IMR-90 (cell line): Measurements from ENCODE around the gene SLPI. TPM values are rescaled to one million over a fixed set of nuclear protein-coding genes. Genes with fewer than 3 reads are reported as not detected.

Experiments
- ATAC-seq: fragments of 200-7000 bp; cut with Tn5 transposase; 2 replicates; pipeline ENCODE4 v1.9.1; 2020; ENCODE audit warnings: low read depth, mild to moderate bottlenecking, moderate library complexity
- BruUV-seq: library from RNA; stranded (reverse); fragments of 400-500 nt; replicated peaks from 2 replicates; lab custom pipeline; 2021; lab: Mats Ljungman, UMichigan
- CTCF ChIA-PET: fragments of 300-600 bp; formaldehyde crosslinking; extraction: SDS; loops from one replicate; lab custom pipeline; 2021; ENCODE audit warnings: antibody characterized with exemption; lab: Yijun Ruan, JAX
- POLR2A ChIA-PET: fragments of 300-600 bp; sonication (Branson Sonifier 250); formaldehyde crosslinking; loops from one replicate; lab custom pipeline; 2022; ENCODE audit warnings: antibody characterized with exemption; ENCODE audit not compliant: unreplicated experiment; lab: Charles Lee
- DNase-seq: peaks from one replicate; pipeline ENCODE4 v3.0.0; 2013
- H2AFZ ChIP-seq: replicated peaks from 2 replicates; pipeline ENCODE3; 2013; ENCODE audit warnings: low read length, mild to moderate bottlenecking; ENCODE audit not compliant: poor library complexity
- H2AK5ac ChIP-seq: 2 replicates; pipeline ENCODE4 v1.6.1; 2013; ENCODE audit warnings: low read depth, low read length, inconsistent platforms
- H2AK9ac ChIP-seq: replicated peaks from 2 replicates; pipeline ENCODE3; 2013; ENCODE audit warnings: mild to moderate bottlenecking, low read depth, low read length, moderate library complexity; ENCODE audit not compliant: poor library complexity
- H2BK120ac ChIP-seq: 2 replicates; pipeline ENCODE4 v1.6.1; 2013; ENCODE audit warnings: low read depth, low read length, inconsistent platforms
- H2BK15ac ChIP-seq: 3 replicates; pipeline ENCODE4 v1.6.1; 2013; ENCODE audit warnings: low read depth, low read length, inconsistent platforms
- H2BK20ac ChIP-seq: 2 replicates; pipeline ENCODE4 v1.6.1; 2013; ENCODE audit warnings: low read depth, mild to moderate bottlenecking, inconsistent platforms, low read length, moderate library complexity
- H2BK5ac ChIP-seq: 2 replicates; pipeline ENCODE4 v1.6.1; 2013; ENCODE audit warnings: mild to moderate bottlenecking, low read depth, low read length, inconsistent platforms; ENCODE audit not compliant: poor library complexity, severe bottlenecking
- H3K14ac ChIP-seq: replicated peaks from 2 replicates; pipeline ENCODE4 v1.6.1; 2013; ENCODE audit warnings: low read depth, low read length, inconsistent platforms
- H3K18ac ChIP-seq: 2 replicates; pipeline ENCODE4 v1.6.1; 2013; ENCODE audit warnings: low read depth, low read length, control low read depth
- H3K23ac ChIP-seq: 2 replicates; pipeline ENCODE4 v1.6.1; 2013; ENCODE audit warnings: low read depth, low read length, inconsistent platforms
- H3K27ac ChIP-seq: 2 replicates; pipeline ENCODE4 v1.5.1; 2013; ENCODE audit warnings: mild to moderate bottlenecking, control low read depth, low read length; ENCODE audit not compliant: insufficient read depth
- H3K27me3 ChIP-seq: 2 replicates; pipeline ENCODE4 v1.6.1; 2013; ENCODE audit warnings: low read length; ENCODE audit not compliant: control insufficient read depth, insufficient read depth
- H3K36me3 ChIP-seq: 2 replicates; pipeline ENCODE4 v1.6.1; 2013; ENCODE audit warnings: low read length, mixed read lengths; ENCODE audit not compliant: control insufficient read depth, insufficient read depth
- H3K4ac ChIP-seq: 2 replicates; pipeline ENCODE4 v1.6.1; 2013; ENCODE audit warnings: low read depth, low read length, inconsistent platforms
- H3K4me1 ChIP-seq: 2 replicates; pipeline ENCODE4 v1.6.1; 2013; ENCODE audit warnings: low read length, mixed read lengths; ENCODE audit not compliant: control insufficient read depth, insufficient read depth
- H3K4me2 ChIP-seq: 2 replicates; pipeline ENCODE4 v1.6.1; 2013; ENCODE audit warnings: low read depth, mild to moderate bottlenecking, control low read depth, low read length, moderate library complexity
- H3K4me3 ChIP-seq: 2 replicates; pipeline ENCODE4 v1.5.1; 2013; ENCODE audit warnings: low read depth, mild to moderate bottlenecking, control low read depth, low read length, moderate library complexity; ENCODE audit not compliant: insufficient read depth
- H3K56ac ChIP-seq: 2 replicates; pipeline ENCODE4 v1.6.1; 2013; ENCODE audit warnings: low read length, inconsistent platforms; ENCODE audit not compliant: insufficient read depth; ENCODE audit errors: extremely low read depth
- H3K79me1 ChIP-seq, 2 experiments: 2 replicates each; pipeline ENCODE4 v1.6.1; 2013; ENCODE audit warnings: low read length in 2 of 2, inconsistent platforms in 1 of 2, low read depth in 1 of 2
- H3K9ac ChIP-seq: 2 replicates; pipeline ENCODE4 v1.6.1; 2013; ENCODE audit warnings: low read depth, low read length, control low read depth
- H3K9me1 ChIP-seq: 2 replicates; pipeline ENCODE4 v1.6.1; 2013; ENCODE audit warnings: low read length, inconsistent platforms; ENCODE audit not compliant: insufficient read depth
- H3K9me3 ChIP-seq: 2 replicates; pipeline ENCODE4 v1.6.1; 2013; ENCODE audit warnings: low read length; ENCODE audit not compliant: control insufficient read depth, insufficient read depth
- H4K20me1 ChIP-seq: 2 replicates; pipeline ENCODE4 v1.6.1; 2013; ENCODE audit warnings: low read length, inconsistent platforms; ENCODE audit not compliant: insufficient read depth
- H4K5ac ChIP-seq: 2 replicates; pipeline ENCODE4 v1.6.1; 2013; ENCODE audit warnings: mild to moderate bottlenecking, low read depth, low read length, control low read depth
- H4K8ac ChIP-seq, 2 experiments: 2 replicates each; pipeline ENCODE4 v1.6.1; 2013; ENCODE audit warnings: low read depth in 2 of 2, low read length in 2 of 2, control low read depth in 1 of 2, inconsistent platforms in 1 of 2
- H4K91ac ChIP-seq: 2 replicates; pipeline ENCODE4 v1.6.1; 2013; ENCODE audit warnings: low read depth, low read length, inconsistent platforms; ENCODE audit not compliant: insufficient read depth
- BHLHE40 ChIP-seq: fragments of 150-350 bp; IDR thresholded peaks from 2 replicates; pipeline ENCODE4 v1.6.1; 2016; ENCODE audit warnings: mild to moderate bottlenecking, low read depth, low read length
- CEBPB ChIP-seq: IDR thresholded peaks from 2 replicates; pipeline ENCODE4 v1.6.1; 2012; ENCODE audit warnings: low read depth, low read length, improper control_type of control experiment
- CHD1 ChIP-seq: IDR thresholded peaks from 2 replicates; pipeline ENCODE4 v1.6.1; 2012; ENCODE audit warnings: low read depth, low read length, improper control_type of control experiment
- CTCF ChIP-seq: conservative IDR thresholded peaks from 2 replicates; pipeline ENCODE4 v1.5.1; 2012; ENCODE audit warnings: mild to moderate bottlenecking, low read depth, low read length, improper control_type of control experiment
- FOS ChIP-seq: fragments of 150-350 bp; IDR thresholded peaks from 2 replicates; pipeline ENCODE4 v1.6.1; 2016; ENCODE audit warnings: low read depth, low read length
- MAFK ChIP-seq: IDR thresholded peaks from 2 replicates; pipeline ENCODE4 v1.6.1; 2012; ENCODE audit warnings: low read depth, low read length, improper control_type of control experiment
- MAZ ChIP-seq: IDR thresholded peaks from 2 replicates; pipeline ENCODE4 v1.6.1; 2012; ENCODE audit warnings: low read depth, mild to moderate bottlenecking, low read length, improper control_type of control experiment, moderate library complexity, borderline replicate concordance
- MXI1 ChIP-seq: IDR thresholded peaks from 2 replicates; pipeline ENCODE4 v1.6.1; 2012; ENCODE audit warnings: low read depth, mild to moderate bottlenecking, low read length, moderate library complexity, borderline replicate concordance
- NFE2L2 ChIP-seq: fragments of 150-350 bp; IDR thresholded peaks from 2 replicates; pipeline ENCODE4 v1.6.1; 2016; ENCODE audit warnings: low read depth, mild to moderate bottlenecking, low read length
- POLR2A ChIP-seq: IDR thresholded peaks from 2 replicates; pipeline ENCODE4 v1.6.1; 2012; ENCODE audit warnings: mild to moderate bottlenecking, low read depth, low read length
- RAD21 ChIP-seq: IDR thresholded peaks from 2 replicates; pipeline ENCODE4 v1.6.1; 2012; ENCODE audit warnings: low read length, improper control_type of control experiment
- RCOR1 ChIP-seq: IDR thresholded peaks from 2 replicates; pipeline ENCODE4 v1.6.1; 2012; ENCODE audit warnings: mild to moderate bottlenecking, low read length, improper control_type of control experiment; ENCODE audit not compliant: insufficient replicate concordance
- RFX5 ChIP-seq: IDR thresholded peaks from 2 replicates; pipeline ENCODE4 v1.8.0; 2012; ENCODE audit warnings: low read depth, mild to moderate bottlenecking, low read length, moderate library complexity
- SMC3 ChIP-seq: fragments of 150-350 bp; IDR thresholded peaks from 2 replicates; pipeline ENCODE4 v1.6.1; 2016; ENCODE audit warnings: low read depth, mild to moderate bottlenecking, antibody characterized with exemption, low read length, moderate library complexity
- USF2 ChIP-seq: fragments of 150-350 bp; IDR thresholded peaks from 2 replicates; pipeline ENCODE4 v1.6.1; 2017; ENCODE audit warnings: mild to moderate bottlenecking, antibody characterized with exemption, low read length, low read depth
- WGBS, 2 experiments: methylation state at CpG; one replicate each; pipeline versions ENCODE4 v1.1.5 to v1.1.7; 2013; ENCODE audit warnings: missing lambda C conversion rate in 2 of 2; ENCODE audit not compliant: insufficient read length in 1 of 2; ENCODE audit errors: extremely low coverage in 2 of 2; 5-methylcytosine and 5-hydroxymethylcytosine counted together
- dilution Hi-C: fragments of 300-500 bp; cut with HindIII; formaldehyde crosslinking; loops from one replicate; pipeline ENCODE4 v1.14.3; 2018; ENCODE audit warnings: low sequenced_read_pairs; ENCODE audit not compliant: unreplicated experiment
- in situ Hi-C: fragments of 300-500 bp; cut with MboI; formaldehyde crosslinking; loops from 3 replicates; pipeline ENCODE4 v1.14.3; 2019; ENCODE audit warnings: low sequenced_read_pairs, inconsistent platforms, mixed read lengths
- intact Hi-C: fragments of 100-400 bp; cut with micrococcal nuclease; formaldehyde crosslinking; loops from 2 replicates; pipeline ENCODE4 v1.10.0; 2022
- polyA plus RNA-seq, 3 experiments: library from polyadenylated mRNA; depleted of rRNA; stranded (reverse); fragments of >200 nt; gene quantifications; 2 replicates each; pipeline ENCODE4 v1.2.3, GENCODE V29; 2012; ENCODE audit warnings: low replicate concordance in 1 of 3
- total RNA-seq: library from RNA; depleted of rRNA; stranded (reverse); fragments of >200 nt; gene quantifications from 2 replicates; pipeline ENCODE4 v1.2.3, GENCODE V29; 2012
- TF ChIP-seq, protein P1 (sequence below): fragments of 150-350 bp; IDR thresholded peaks from 2 replicates; pipeline ENCODE4 v1.6.1; 2016; ENCODE audit warnings: low read depth, mild to moderate bottlenecking, low read length, moderate library complexity, borderline replicate concordance

The SLPI gene
- total and polyA plus RNA-seq, 2 of the 4 experiments (the other 2 are of a cell fraction) = not detected

DNA sequence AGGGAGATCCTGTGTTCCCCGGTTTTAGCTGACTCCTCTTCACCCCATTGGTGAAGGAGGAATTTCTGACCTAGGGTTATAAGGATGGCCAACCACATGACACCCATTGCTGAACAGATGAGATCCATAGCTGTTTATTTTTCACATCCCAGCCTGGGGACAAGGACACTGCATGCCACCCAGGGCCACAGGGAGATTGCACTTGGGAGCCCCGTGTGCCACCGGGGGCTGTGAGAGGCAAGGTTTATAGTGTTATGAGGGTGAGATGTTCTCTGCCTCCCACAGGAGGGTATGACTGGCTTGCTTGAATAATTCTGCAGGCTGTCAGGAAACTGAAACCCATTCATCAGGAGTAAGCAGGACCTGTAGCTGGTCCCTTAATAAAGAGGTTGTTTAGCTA is 14.7 kb upstream of the SLPI start:
- no peaks in the 10 kb centered on the region for H4K20me1 ChIP-seq
- H2BK5ac ChIP-seq = no peak overlapping the region
- no peak overlapping the region for H3K56ac ChIP-seq
- no peak overlapping the region for H2BK15ac ChIP-seq
- H2AFZ ChIP-seq = no peak overlapping the region
- H3K18ac ChIP-seq = no peak overlapping the region
- H3K14ac ChIP-seq = no peak overlapping the region
- H2BK20ac ChIP-seq = no peak overlapping the region
- no peak overlapping the region for H2AK5ac ChIP-seq
- no peaks in the 10 kb centered on the region for H3K9me3 ChIP-seq
- H3K27ac ChIP-seq = no peak overlapping the region
- CTCF ChIA-PET = no interaction called here
- H3K9me1 ChIP-seq = no peaks in the 10 kb centered on the region
- H3K4me3 ChIP-seq = no peak overlapping the region
- H4K91ac ChIP-seq = no peak overlapping the region
- no peak overlapping the region for H2BK120ac ChIP-seq
- ATAC-seq = no peak
- H2AK9ac ChIP-seq = no peak overlapping the region
- no peak overlapping the region for H3K23ac ChIP-seq
- no TSS peak for BruUV-seq
- H4K8ac ChIP-seq = no peak overlapping the region
- peaks cover 4% of the 10 kb centered on the region for H3K27me3 ChIP-seq
- dilution Hi-C loops (no loop called here), in situ Hi-C loops (no loop called here), intact Hi-C loops (no loop called here)
- no peaks in the 10 kb centered on the region for H3K4me1 ChIP-seq
- H3K36me3 ChIP-seq = no peaks in the 10 kb centered on the region
- no CpG with 5 or more reads among the region's 3 CpGs for WGBS, 2 experiments
- POLR2A ChIA-PET = no interaction called here
- H3K4me2 ChIP-seq = no peak overlapping the region
- DNase-seq = no peak
- H3K79me1 ChIP-seq = no peaks in the 10 kb centered on the region
- no peak for TF ChIP-seq FOS
- no peak for TF ChIP-seq USF2
- TF ChIP-seq SMC3 = no peak
- no peak for TF ChIP-seq NFE2L2
- no peak for TF ChIP-seq POLR2A
- no peak for TF ChIP-seq BHLHE40
- TF ChIP-seq CHD1 = no peak
- TF ChIP-seq MXI1 = no peak
- TF ChIP-seq CTCF = no peak
- TF ChIP-seq RAD21 = no peak
- no peak for TF ChIP-seq RFX5
- TF ChIP-seq MAZ = no peak
- no peak for TF ChIP-seq RCOR1
- TF ChIP-seq, protein P1, sequence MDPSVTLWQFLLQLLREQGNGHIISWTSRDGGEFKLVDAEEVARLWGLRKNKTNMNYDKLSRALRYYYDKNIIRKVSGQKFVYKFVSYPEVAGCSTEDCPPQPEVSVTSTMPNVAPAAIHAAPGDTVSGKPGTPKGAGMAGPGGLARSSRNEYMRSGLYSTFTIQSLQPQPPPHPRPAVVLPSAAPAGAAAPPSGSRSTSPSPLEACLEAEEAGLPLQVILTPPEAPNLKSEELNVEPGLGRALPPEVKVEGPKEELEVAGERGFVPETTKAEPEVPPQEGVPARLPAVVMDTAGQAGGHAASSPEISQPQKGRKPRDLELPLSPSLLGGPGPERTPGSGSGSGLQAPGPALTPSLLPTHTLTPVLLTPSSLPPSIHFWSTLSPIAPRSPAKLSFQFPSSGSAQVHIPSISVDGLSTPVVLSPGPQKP = no peak
- TF ChIP-seq MAFK = no peak
- no peak for TF ChIP-seq CEBPB
- no peak overlapping the region for H3K9ac ChIP-seq
- H4K5ac ChIP-seq = no peak overlapping the region
- no peak overlapping the region for H3K4ac ChIP-seq
